ENCODE measurements around the gene PLLP. TPM values are rescaled to one million over a fixed set of nuclear protein-coding genes. Genes with fewer than 3 reads are reported as not detected.
A peak's percentile ranks its signal among the peaks of the same experiment; 100 is the strongest.

PLLP gene
- total RNA-seq, 1 experiment from 2014 or later = 3.1 TPM

- H3K9me3 ChIP-seq (ENCODE audit: control insufficient read depth in 1 of 2, insufficient read depth in 1 of 2, low read depth in 1 of 2, low read length in 2 of 2) = no peaks in the 10 kb centered on the region
- ATAC-seq = no peak
- no peaks in the 10 kb centered on the region for H3K9me2 ChIP-seq (ENCODE audit: insufficient read depth)
- POLR2A ChIA-PET = interaction anchor here (1.4 to 3.5 kb wide), 2 partner anchors 17 to 116 kb away, joined by 3 to 17 read pairs; no protein-coding TSS in a partner anchor
- no peak overlapping the region for H3K27ac ChIP-seq (ENCODE audit: low read depth, low read length)
- H3K27me3 ChIP-seq (ENCODE audit: insufficient read depth, low read length) = no peaks in the 10 kb centered on the region
- BruUV-seq (replicated peaks) = no TSS peak
- H3K4me1 ChIP-seq (ENCODE audit: control insufficient read depth in 1 of 2, insufficient read depth in 2 of 2, low read length in 2 of 2) = peaks cover 9 to 40% of the 10 kb centered on the region in 2 experiments
- no peak for DNase-seq (ENCODE audit: low read depth, low spot score)
- no peak overlapping the region for H3K4me3 ChIP-seq (replicated peaks in 1 of 2; ENCODE audit: low read depth in 1 of 2, low read length in 2 of 2)
- intact Hi-C loops (cut with micrococcal nuclease) = loop anchor here (2.0 to 5.0 kb wide), 2 partner anchors 56 to 219 kb away; partner anchors contain the start of gene ARL2BP
- no peaks in the 10 kb centered on the region for H3K36me3 ChIP-seq (ENCODE audit: control insufficient read depth in 1 of 2, insufficient read depth in 2 of 2, low read length in 2 of 2)
- no peak overlapping the region for H3K9ac ChIP-seq (ENCODE audit: low read length)
- H4K20me1 ChIP-seq (ENCODE audit: insufficient read depth) = no peaks in the 10 kb centered on the region
- RAD21 ChIA-PET (ENCODE audit: low non-redundant PET in 1 of 2, low total read pairs in 2 of 2, uncharacterized antibody in 2 of 2, unreplicated experiment in 2 of 2) = interaction anchor here (1.0 to 1.6 kb wide), 4 partner anchors 116 to 121 kb away, joined by 4 to 6 read pairs (median 4); no protein-coding TSS in a partner anchor
- peak overlapping the region; percentile 18 for H3K4me2 ChIP-seq (ENCODE audit: low read length)
- H3K79me2 ChIP-seq (ENCODE audit: insufficient read depth, low read length) = no peaks in the 10 kb centered on the region
- no peak overlapping the region for H2AFZ ChIP-seq (ENCODE audit: low read depth, low read length, poor library complexity, severe bottlenecking)
- CTCF ChIA-PET = interaction anchor here (1.0 to 6.2 kb wide), 4 partner anchors 113 to 161 kb away, joined by 3 to 126 read pairs (median 6); partner anchors contain the start of gene POLR2C
- TF ChIP-seq SIN3A (IDR thresholded peaks at IDR 0.05; ENCODE audit: low read depth) = no peak
- TF ChIP-seq, protein P1, sequence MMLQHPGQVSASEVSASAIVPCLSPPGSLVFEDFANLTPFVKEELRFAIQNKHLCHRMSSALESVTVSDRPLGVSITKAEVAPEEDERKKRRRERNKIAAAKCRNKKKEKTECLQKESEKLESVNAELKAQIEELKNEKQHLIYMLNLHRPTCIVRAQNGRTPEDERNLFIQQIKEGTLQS (IDR thresholded peaks at IDR 0.05) = no peak
- TF ChIP-seq REST (IDR thresholded peaks at IDR 0.05; ENCODE audit: low read depth) = no peak
- no peak for TF ChIP-seq JUND (IDR thresholded peaks at IDR 0.05)
Measured at GRCh38 chr16:57301126-57301817, 16.8 kb upstream of the PLLP start.
